GM11168 (cell line): ENCODE results near the gene MCM8.

Experiments
- in situ Hi-C: fragments of 300-500 bp; cut with MboI; formaldehyde crosslinking; loops from one replicate; pipeline ENCODE4 v1.12.0; 2022; ENCODE audit warnings: low sequenced_read_pairs; ENCODE audit not compliant: unreplicated experiment

The MCM8 gene

DNA sequence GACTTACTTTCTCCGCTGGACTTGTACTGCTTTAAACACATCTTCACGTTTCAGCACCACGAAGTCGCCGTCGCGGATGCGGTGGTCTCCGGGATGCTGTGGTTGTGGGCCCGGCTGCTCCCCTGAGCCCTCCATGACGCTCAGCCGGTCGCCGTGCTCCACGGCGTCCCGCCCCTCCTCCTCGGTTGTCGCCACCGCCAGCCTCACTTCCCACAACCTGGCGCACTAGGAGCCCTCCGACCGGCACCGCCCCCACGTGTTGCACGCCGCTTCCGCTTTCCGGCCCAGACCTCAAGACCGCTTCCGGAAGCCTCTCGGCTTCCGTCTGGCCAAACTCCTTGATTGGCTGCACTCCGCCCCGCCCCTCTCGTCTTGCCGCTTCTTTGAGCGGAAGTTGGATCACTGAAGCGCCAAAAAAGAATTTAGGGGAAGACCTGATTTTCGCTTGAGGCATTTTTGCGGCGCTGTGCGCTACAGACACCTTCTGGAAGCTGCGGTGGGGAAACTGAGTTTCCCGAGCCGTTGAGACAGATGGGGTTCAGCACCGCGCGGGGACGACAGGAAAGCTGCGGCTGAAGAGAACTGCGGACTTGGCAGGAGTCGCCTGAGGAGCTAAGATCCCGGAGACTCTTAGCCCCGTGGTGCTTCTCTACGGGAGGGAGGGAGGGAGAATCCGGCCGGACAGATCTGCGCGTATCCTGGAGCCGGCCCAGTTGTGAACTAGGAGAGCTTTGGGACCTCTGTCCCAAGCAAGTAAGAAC, at the start of gene MCM8, which contains the start of gene TRMT6:
Gene MCM8, plus strand, starts transcription at position 382 of the 761 bp plus-strand sequence. CDS start 1,364 bp downstream, outside the sequence.
Gene TRMT6, minus strand, starts transcription at position 263 of the 761 bp plus-strand sequence. Its CDS starts 128 bp downstream, at position 135.
- in situ Hi-C loops: no loop called here

DNA sequence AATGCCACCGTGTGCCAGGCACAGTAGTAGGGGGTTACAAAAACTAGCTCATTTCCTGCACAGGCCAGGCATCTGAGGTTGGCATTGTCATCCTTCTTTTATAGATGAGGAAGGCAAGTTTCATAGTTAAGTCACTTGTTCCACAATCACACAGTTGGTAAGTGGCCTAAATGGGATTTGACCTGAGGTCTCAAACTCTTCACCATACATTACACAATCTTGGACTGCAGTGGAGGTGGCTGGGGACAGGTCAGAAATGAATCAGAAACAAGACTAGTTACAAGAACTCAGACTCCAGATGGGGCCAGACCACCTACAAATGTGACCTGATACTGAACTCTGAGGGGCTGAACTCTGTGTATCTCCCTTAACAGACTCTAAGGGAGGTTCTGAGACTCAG, 49.5 kb upstream of the MCM8 start:
- in situ Hi-C loops: no loop called here

DNA sequence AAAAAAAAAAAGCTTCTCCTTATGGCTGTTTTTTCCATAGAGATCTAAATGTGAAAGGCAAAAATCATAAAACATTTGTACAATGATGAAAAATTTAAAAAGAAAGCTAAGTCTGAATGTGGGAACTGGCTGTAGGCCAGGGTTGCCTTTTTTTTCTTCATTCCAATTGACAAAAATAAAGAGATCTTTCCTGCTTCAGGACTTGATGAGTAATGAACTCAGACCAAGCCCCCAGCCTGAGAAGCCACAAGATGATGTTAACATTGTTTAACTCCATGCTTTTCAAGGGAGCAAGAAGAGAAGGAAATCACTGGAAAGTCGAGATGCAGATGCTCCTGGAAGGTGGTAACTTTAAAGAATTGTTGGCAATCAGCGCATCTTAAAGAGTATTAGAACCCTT, 41.5 kb upstream of the MCM8 start:
- in situ Hi-C loops: no loop called here

DNA sequence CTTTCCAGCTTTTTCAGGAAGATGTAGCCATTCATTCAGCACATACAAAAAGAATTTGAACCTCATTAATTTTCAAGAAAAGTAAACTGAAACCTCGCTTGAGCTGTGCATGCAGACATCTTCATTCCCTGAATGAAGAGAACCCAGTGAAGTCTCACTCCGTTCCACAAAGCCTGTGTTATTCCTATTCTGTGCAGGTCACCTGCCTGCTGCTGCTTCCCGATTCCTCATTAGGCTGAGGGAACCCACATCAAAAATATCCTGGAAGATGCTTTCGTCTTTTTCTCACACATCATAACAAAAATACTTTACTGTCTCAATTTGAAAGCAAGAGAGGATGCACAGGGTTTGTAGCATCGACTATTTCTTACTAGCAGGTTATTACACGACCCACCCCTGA, 40.3 kb upstream of the MCM8 start:
- in situ Hi-C loops: no loop called here

DNA sequence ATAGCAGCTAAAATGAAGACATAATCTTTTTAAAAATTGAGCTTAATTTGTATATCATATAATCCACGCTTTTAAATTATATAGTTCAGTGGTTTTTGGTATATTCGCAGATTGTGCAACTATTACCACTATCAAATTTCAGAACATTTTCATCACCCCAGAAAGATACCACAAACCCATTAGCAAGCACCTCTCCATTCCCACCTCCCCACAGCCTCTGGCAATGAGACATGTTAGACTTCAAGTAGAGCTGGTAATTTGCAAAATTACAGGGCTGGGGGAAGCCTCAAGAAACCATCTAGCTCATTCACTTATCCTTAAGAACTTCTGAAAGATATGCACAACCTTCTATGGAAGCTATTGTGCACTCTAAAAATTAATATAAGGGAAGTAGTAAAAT, 37.3 kb upstream of the MCM8 start:
- in situ Hi-C loops: no loop called here

DNA sequence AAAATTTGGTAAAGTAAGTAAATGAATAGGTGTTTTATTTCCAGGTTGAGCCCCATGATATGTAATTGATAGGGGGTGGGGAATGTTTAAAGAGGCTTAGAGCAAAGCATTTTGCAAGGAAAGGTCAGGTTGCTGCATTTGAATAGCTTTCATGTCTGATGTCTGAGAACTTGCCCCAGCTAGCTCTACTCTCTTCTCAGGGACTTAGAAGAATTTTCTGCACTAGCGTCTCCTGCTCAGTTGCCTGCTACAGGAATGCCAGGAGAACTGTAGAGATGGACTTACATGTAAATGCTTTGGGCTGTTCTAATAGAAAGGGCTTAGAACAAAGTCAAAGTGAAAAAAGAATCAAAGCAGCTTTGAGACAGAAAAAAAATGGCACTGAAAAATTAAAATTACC, 35.6 kb upstream of the MCM8 start:
- in situ Hi-C loops: no loop called here

DNA sequence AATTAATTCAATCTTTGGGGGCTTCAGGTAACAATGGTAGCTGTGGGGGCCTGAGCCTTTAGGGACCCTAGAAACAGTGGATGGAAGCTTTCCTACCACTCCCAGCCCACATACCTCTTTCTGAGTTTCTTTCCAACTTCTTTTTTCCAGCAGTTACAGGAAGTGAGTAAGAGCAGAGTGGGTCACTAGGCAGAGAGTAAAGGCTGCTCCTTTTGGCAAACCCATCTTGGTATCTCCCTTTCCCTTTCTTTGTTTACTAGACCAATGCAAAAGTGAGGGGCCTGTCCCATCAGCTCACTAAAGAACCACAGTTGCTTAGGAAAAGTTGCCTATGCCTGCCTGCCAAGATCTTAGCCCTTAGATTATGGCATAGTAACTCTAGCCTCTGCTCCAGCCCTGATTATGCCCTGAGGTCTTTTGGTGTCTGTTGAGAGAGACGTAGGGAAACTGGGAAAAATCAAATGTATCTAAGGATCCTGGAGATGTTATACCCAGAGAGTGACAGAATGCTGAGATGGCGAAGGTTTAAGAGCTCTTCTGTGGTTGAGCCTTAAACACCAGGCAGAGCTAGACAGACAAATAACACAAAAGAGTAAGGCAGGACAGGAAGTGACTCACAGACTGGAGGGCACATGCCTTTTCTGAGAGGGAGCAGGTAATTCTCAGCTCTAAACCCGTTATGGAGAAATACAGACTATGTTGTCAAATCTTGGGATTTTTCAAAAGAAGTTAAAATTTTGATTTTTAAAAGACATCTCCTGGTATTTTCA, 31.4 kb upstream of the MCM8 start:
- in situ Hi-C loops: no loop called here

DNA sequence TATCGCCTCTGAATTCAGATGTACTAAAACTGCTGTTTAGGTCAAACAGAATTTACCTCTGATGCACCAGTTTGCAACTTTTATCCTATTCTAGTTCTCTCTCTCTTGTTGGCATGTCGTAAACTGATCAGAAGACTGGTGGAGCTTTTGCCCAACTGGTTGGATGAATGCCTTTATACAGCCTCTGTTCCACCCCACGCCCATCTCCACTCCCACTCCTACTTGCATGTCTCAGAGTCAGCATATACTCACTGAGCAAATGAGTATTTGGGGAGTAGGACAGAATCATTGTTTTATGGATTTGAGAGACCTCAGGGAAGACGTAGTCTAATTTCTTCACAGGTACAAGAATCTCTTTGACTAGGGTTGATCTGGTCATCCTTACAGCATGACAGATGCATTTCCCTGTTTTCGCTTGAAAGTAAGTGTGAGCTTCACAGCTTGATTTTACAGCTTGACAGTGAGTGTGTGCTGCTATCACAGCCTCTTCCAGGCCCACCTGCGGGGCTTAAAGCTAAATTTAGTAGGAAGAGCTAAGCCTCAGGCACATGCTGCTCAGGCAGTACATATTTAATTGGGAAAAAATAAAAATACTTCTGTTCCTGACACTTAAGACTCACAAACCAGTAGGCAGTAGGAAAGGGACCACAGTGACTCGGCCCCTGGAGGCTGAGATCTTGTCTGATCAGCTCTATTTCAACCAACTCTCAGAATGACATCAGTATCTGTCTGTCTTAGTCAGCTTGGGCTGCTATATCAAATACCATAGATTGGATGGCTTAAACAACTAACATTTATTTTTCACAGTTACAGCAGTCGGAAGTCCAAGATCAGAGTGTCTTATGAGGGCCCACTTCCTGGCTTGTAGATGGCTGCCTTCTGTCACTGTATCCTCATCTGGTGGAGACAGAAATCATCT, 30.6 kb upstream of the MCM8 start:
- in situ Hi-C loops: no loop called here

DNA sequence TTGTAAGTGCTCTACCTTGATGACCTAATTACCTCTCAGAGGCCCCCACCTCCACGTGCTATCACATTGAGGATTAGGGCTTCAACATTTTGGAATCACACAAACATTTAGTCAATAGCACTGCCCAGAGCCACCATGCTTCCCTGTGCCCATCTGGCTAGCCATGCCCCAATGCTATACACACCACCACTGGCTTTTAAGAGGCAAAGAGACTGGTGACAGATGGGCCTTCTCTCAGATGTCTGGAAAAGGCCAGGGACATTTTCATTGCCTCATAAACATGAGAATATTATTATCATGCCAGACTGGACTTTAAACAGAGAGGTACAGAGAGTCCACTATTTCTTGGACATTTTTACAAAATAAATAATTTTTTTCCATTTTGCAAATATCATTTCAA, 29.9 kb upstream of the MCM8 start:
- in situ Hi-C loops: no loop called here

DNA sequence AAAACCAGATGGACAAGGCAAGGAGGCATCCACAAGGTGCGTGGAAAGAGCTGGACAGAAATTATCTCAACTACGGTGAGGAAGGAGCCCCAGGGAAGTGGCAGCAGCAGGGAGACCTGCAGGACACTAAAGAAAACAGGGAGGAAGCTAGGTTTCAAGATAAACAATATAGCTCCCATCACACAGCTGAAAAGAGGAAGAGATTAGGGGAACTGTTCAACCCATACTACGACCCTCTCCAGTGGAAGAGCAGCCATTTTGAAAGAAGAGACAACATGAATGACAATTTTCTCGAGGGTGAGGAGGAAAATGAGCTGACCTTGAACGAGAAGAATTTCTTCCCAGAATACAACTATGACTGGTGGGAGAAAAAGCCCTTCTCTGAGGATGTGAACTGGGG, 27.0 kb upstream of the MCM8 start:
- in situ Hi-C loops: no loop called here

DNA sequence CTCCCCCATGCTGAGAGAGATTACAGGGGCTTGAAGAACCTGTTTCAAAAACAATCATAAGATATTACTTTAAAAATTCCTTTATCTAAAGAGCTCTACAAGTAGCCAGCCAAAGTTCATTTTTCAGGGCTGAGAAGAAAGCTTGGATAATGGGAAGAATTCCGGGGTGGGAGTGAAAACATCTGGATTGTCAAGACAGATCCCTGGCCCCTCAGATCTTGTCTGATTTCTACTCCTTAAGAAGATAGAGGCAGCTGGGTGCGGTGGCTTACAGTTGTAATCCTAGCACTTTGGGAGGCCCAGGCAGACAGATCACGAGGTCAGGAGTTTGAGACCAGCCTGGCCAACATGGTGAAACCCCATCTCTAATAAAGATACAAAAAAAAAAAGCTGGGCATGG, 24.9 kb upstream of the MCM8 start:
- in situ Hi-C loops: no loop called here

DNA sequence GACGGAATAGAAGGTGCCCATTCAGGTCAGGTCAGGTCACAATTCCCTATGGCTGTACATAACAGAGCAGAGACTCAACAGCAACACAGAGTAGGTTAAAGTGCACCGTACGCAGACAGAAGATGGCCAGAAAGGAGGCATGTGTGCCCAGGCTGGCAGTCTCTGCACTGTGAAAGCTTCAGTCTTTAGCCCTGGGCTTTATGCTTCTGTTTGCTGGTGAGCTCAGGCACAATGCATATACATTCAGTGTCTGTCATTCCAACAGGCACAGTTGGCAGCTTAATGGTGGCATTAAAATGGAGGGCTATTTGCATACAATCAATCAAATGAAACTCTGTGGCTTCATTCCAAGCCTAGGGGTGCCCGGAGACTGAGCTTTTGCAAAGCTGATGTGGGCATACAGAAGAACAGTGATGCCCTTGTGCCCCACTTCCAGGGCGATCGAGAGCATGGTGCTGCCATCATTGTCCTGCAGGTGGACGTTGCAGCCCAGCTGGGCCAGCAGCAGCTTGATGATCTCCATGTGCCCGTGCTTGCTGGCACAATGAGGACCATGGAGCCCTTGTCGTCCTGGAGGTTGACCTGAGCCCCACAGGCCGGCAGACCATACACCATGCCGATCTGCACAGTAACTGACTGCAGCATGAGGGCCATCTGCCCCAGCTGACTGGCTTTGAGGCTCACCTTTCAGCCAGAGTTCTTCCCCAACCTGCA, 22.5 kb upstream of the MCM8 start:
- in situ Hi-C loops: no loop called here

DNA sequence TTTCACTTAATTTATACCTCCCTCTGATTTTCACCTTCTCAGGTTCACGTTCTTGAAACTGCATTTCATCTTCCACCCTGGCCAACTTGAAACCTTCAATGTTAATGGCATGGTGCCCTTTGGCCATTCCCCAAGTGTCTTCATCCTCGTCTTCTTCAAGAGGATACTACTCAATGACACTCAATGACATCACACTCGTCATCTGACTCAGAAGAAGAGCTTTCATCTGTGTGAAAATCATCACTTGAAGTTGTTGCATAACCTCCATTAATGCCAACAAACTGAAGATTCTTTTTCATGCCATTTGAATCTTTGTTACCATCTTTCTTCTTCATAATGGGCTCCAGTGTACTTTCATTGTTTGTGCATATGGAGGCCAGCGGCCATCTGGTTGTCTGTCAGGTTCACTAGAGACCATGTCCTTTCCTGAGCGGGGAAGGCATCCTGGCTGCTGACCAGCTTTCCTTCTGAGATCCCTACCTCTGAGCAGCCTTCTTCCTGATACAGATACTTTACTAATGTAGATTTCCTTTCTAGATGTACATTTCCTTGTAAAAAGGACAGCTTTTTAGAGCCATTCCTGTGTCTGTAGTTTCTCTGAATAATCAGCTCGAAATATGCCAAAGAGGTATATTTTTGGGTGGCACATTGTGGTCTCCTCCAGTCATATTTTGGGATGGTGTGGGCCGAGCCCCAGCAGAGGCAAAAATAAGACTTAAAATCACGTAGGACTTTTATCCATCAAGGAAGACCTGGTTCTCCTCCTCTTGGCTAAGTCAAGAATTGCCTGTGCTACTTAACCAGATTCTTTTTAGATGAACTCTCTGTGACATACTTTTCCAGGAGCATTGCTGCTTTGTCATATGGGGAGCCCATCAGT, 21.4 kb upstream of the MCM8 start:
- in situ Hi-C loops: no loop called here

DNA sequence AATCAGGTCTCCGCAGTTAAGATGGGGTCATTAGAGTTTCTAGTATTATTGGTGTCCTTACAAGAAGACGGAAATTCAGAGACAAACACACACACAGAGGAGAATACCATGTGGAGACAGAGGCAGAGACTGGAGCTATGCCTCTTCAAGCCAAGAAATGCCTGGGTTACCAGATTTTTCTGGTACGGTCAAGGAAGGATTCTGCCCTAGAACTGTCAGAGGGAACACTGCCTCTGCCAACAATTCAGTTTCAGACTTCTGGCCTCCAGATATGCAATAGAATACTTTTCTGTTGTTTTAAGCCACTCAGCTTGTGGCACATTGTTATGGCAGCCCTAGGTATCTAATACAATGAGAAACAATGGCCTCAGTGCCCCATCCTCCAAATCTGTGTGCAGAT, 19.0 kb upstream of the MCM8 start:
- in situ Hi-C loops: no loop called here

DNA sequence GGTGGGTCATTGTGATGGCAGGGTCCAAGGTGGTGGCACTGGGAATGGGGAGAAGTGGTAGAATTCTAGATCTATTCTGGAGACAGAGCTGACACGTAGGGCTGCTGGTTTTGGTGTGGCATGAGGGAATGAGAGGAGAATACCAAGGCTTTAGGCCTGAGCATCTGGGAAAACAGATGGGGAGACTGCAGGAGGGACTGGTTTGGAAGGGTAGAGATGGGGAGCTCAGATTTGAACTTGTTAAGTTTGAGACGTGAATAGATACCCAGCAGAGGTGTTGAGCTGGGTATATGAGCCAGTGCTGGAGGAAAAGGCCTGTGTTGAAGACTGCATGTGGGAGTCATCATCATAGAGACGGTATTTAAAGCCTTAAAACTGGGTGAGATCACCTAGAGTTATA, 17.7 kb upstream of the MCM8 start:
- in situ Hi-C loops: no loop called here

DNA sequence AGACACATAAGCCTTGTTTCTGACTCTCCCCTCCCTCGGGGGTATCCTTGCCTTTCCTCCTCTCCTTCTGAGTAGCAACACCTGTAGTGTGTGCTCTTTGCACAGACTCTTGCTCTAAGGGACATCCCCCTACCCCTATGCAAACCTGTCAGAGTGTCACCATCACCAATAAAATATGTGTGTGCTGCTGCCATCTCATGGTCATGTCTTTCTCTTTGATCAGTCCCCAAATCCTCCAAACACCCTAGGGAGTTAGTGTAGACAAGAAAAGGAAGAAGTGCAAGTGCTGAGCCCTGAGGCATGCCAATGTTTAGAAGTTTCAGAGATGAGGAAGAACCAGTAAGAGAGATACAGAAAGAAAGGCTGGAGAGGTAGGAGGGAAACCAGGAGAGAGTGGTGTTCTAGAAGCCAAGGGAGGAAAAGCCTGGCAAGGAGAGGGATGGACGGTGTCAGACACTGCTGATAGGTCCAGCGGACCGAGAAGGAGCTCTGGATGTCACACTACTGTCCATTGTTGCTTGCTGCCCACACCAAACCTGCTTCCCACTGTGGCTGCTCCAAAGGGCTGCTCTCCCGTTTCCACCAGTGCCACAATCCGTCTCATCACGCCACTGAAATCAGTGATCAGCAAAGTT, 16.5 kb upstream of the MCM8 start:
- in situ Hi-C loops: no loop called here

DNA sequence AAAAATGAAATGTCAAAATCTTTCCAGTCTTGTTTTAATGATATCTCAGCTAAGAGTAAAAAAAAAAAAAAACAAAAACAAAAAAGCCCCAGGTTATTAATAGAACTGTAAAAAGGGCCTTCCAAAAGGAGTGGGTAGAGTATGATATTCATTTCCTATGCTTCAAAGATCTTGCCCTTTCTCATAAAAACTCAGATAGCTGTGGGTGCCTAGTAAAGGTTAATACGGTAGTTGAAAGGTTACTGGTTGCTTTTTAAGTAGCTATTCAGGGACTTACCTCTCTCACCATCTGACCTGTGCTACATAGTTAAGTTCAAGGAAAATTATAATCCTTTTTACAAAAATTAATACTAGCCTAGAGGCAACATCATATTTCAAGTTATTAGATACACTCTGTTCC, 15.1 kb upstream of the MCM8 start:
- in situ Hi-C loops: no loop called here

DNA sequence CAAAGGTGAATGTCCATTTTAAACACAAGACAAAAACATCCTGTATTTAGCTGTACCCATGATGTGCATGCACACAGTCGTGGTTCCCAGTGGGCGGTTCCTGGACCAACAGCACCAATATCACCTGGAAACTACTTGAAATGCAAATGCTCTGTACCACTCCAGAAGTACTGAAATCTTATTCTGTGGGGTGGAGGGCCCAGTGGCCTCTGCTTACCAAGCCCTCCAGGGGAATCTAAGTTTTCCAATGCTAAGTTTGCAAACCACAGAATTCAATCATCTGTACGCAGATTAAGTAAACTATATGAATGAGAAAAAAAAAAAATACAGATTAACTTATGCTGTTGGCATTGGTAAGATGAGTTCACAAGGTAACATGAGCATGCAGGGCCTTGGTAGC, 14.2 kb upstream of the MCM8 start:
- in situ Hi-C loops: no loop called here
